HUES64 (cell line): ENCODE measurements around the gene RTEL1.
A peak's percentile ranks its signal among the peaks of the same experiment; 100 is the strongest.

Experiments
- H3K27ac ChIP-seq: 2 replicates; pipeline ENCODE4 v1.7.0; 2013; ENCODE audit warnings: low read depth, low read length, inconsistent platforms
- H3K27me3 ChIP-seq: 2 replicates; pipeline ENCODE4 v1.6.1; 2013; ENCODE audit warnings: mild to moderate bottlenecking, low read length; ENCODE audit not compliant: insufficient read depth
- H3K36me3 ChIP-seq: 2 replicates; pipeline ENCODE4 v1.6.1; 2013; ENCODE audit warnings: mild to moderate bottlenecking, low read length; ENCODE audit not compliant: insufficient read depth
- H3K4me1 ChIP-seq: 2 replicates; pipeline ENCODE4 v1.6.1; 2013; ENCODE audit warnings: mild to moderate bottlenecking, low read length, moderate library complexity; ENCODE audit not compliant: insufficient read depth
- H3K4me3 ChIP-seq: 2 replicates; pipeline ENCODE4 v1.5.1; 2013; ENCODE audit warnings: mild to moderate bottlenecking, low read length, moderate library complexity
- H3K9ac ChIP-seq: 2 replicates; pipeline ENCODE4 v1.6.1; 2013; ENCODE audit warnings: mild to moderate bottlenecking, low read depth, low read length
- H3K9me3 ChIP-seq: 2 replicates; pipeline ENCODE4 v1.6.1; 2013; ENCODE audit warnings: low read depth, low read length; ENCODE audit not compliant: insufficient read depth
- WGBS: fragments of 150-250, 120-280 bp; methylation state at CpG from one replicate; pipeline ENCODE4 v1.1.7; 2013; ENCODE audit warnings: missing lambda C conversion rate; 5-methylcytosine and 5-hydroxymethylcytosine counted together

RTEL1 gene

GRCh38 chr20:63705232-63706026 lies 47.3 kb downstream of the RTEL1 start:
- peaks cover 32% of the 10 kb centered on the region for H3K36me3 ChIP-seq
- H3K4me3 ChIP-seq: no peak overlapping the region
- no peaks in the 10 kb centered on the region for H3K27me3 ChIP-seq
- no peak overlapping the region for H3K27ac ChIP-seq
- H3K9ac ChIP-seq: no peak overlapping the region
- 94% methylated on average over 8 of the region's 8 CpGs for WGBS
- H3K4me1 ChIP-seq: no peaks in the 10 kb centered on the region
- no peaks in the 10 kb centered on the region for H3K9me3 ChIP-seq

DNA sequence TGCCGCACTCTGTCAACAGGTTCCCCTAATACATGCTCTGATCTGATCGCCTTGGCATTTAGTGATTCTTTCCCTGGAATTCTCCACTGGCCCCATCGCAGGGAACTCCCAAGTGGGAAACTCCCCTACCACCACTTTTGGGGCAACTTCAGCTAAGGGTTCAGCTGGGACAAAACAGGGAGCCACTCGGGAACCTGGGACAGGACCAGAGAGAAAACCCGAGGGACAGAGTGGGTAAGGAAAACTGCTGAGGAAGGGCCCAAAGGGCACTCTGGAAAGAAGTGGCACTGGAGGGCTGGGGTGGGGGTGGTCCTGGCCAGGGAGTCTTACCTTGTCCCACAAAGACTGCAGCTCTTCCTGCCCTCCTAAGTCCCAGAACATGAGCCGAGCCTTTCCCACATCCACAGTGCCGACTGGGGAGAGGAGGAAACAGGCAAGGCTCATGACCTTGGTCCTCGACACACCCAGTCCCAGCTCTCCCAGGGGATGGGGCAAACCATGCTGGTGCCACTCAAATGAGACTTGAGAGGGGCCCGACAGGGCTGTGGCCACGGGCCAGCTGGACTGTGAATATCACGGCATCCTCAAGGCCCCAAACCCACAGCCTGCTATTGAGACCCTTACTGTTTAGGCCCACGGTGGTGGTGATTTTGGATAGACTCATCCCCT lies 48.0 kb downstream of the RTEL1 start:
- H3K36me3 ChIP-seq: peaks cover 39% of the 10 kb centered on the region
- no peaks in the 10 kb centered on the region for H3K4me1 ChIP-seq
- no peak overlapping the region for H3K27ac ChIP-seq
- no peak overlapping the region for H3K9ac ChIP-seq
- no peaks in the 10 kb centered on the region for H3K9me3 ChIP-seq
- no peaks in the 10 kb centered on the region for H3K27me3 ChIP-seq
- 96% methylated on average over 12 of the region's 12 CpGs for WGBS
- H3K4me3 ChIP-seq: peak overlapping the region; percentile 89

DNA sequence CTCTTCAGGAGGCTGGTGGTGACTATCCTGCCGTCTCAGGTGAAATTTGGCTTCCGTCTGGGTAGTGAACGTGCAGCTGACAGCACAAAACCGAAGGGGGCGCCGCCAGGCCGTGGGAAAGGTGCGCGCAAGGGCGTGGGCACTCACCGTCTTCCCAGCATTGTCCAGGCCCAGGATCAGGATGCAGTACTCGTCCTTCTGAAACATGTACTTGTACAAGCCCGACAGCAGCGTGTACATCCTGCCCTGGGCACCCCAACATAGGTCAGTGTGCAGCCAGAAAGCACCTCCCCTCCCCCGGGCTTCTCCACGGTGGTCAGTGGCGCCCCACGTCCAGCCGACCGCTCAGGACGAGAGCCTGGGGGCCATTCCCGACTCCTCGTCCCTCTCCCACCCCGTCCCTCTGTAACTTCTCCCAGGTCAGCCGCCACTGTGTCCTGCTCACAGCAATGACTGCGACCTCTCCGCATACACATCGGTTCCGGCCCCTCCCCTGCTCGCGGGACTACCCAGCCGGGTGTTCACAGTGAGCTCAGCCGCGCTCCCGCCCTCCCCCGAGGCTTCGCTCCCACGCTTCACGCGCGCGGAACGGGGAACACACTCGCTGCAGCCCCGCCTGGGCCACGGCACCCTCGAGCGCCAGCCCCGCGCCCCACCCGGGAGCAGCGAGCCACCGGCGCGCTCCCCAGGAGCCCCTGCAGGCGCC lies 48.9 kb downstream of the RTEL1 start:
- Histone ChIP-seq H3K4me1 (no peaks in the 10 kb centered on the region), H3K36me3 (peaks cover 48% of the 10 kb centered on the region), H3K27me3 (no peaks in the 10 kb centered on the region), H3K4me3 (peak overlapping the region; percentile 89), H3K9ac (peak overlapping the region; percentile 82), H3K9me3 (no peaks in the 10 kb centered on the region), H3K27ac (peak overlapping the region; percentile 49; the same call in 1 of the 2 replicates)
- WGBS: 8% methylated on average over 56 of the region's 56 CpGs

- peaks cover 53% of the 10 kb centered on the region for H3K36me3 ChIP-seq
- H3K27me3 ChIP-seq: no peaks in the 10 kb centered on the region
- under 1% methylated on average over 98 of the region's 98 CpGs for WGBS
- peak within 1 kb of the TSS; percentile 82 for H3K9ac ChIP-seq
- peak within 1 kb of the TSS; percentile 49; the same call in 1 of the 2 replicates for H3K27ac ChIP-seq
- no peaks in the 10 kb centered on the region for H3K4me1 ChIP-seq
- peak within 1 kb of the TSS; percentile 89 for H3K4me3 ChIP-seq
- H3K9me3 ChIP-seq: no peaks in the 10 kb centered on the region
These were observed 49.6 kb downstream of the RTEL1 start, which contains the start of the genes ARFRP1 and ZGPAT for GRCh38 chr20:63707558-63708300. ARFRP1 (minus strand) TSS chr20:63707976; CDS start chr20:63707091, 885 bp downstream. ZGPAT (plus strand) TSS chr20:63708039; CDS start chr20:63708581, 542 bp downstream.

- Histone ChIP-seq H3K27ac (peak overlapping the region; percentile 18; the same call in 1 of the 2 replicates), H3K27me3 (no peaks in the 10 kb centered on the region), H3K9ac (peak overlapping the region; percentile 82), H3K9me3 (no peaks in the 10 kb centered on the region), H3K36me3 (peaks cover 53% of the 10 kb centered on the region), H3K4me3 (peak overlapping the region; percentile 89), H3K4me1 (no peaks in the 10 kb centered on the region)
- 26% methylated on average over 67 of the region's 67 CpGs for WGBS
These were observed 50.4 kb downstream of the RTEL1 start for GRCh38 chr20:63708301-63709148.

DNA sequence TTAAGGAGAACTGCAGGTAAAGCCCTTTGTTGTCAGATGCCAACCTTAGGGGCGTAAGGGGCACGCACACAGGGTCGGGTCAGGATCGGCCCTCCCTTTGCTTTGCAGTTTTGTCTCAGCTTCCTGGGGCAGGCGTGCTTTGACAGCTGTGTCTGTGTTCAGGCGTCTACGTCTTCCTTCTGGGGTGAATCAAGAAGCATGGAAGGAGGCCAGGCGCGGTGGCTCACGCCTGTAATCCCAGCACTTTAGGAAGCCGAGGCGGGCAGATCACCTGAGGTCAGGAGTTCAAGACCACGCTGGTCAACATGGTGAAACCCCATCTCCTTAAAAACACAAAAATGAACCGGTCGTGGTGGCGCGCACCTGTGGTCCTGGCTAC lies 51.0 kb downstream of the RTEL1 start:
- H3K36me3 ChIP-seq: peaks cover 54% of the 10 kb centered on the region

GRCh38 chr20:63711085-63711645 lies 53.1 kb downstream of the RTEL1 start:
- H3K27ac ChIP-seq: no peak overlapping the region
- H3K27me3 ChIP-seq: no peaks in the 10 kb centered on the region
- no peak overlapping the region for H3K4me3 ChIP-seq
- 89% methylated on average over 12 of the region's 12 CpGs for WGBS
- no peaks in the 10 kb centered on the region for H3K9me3 ChIP-seq
- no peak overlapping the region for H3K9ac ChIP-seq
- no peaks in the 10 kb centered on the region for H3K4me1 ChIP-seq
- H3K36me3 ChIP-seq: peaks cover 49% of the 10 kb centered on the region

More for the DNA sequence above, 51.0 kb downstream of the RTEL1 start:
- H3K9ac ChIP-seq: no peak overlapping the region
- no peaks in the 10 kb centered on the region for H3K9me3 ChIP-seq
- no peak overlapping the region for H3K27ac ChIP-seq
- WGBS: 96% methylated on average over 17 of the region's 17 CpGs
- no peaks in the 10 kb centered on the region for H3K4me1 ChIP-seq
- no peaks in the 10 kb centered on the region for H3K27me3 ChIP-seq
- H3K4me3 ChIP-seq: peak overlapping the region; percentile 89

- H3K4me3 ChIP-seq: no peak overlapping the region
These were observed 54.1 kb downstream of the RTEL1 start for GRCh38 chr20:63712191-63712590.

DNA sequence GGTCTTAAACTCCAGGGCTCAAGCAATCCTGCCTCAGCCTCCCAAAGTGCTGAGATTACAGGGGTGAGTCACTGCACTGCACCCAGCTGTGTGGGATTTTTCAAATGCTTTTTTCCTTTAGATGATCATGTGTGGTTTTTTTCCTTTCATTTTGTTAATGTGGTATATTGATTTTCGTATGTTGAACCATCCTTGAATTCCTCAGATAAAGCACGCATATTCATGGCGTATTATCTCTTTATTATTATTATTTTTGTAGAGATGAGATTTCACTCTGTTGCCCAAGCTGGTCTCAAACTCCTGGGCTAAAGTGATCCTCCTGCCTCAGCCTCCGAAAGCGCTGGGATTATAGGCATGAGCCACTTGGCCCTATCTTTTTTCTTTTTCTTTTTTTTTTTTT lies 56.7 kb downstream of the RTEL1 start:
- no peak overlapping the region for H3K27ac ChIP-seq
- no peak overlapping the region for H3K9ac ChIP-seq
- H3K4me1 ChIP-seq: no peaks in the 10 kb centered on the region
- H3K36me3 ChIP-seq: peaks cover 62% of the 10 kb centered on the region
- no peaks in the 10 kb centered on the region for H3K27me3 ChIP-seq
- no peak overlapping the region for H3K4me3 ChIP-seq
- H3K9me3 ChIP-seq: peaks cover 3% of the 10 kb centered on the region; the same call in 1 of the 2 replicates
- 98% methylated on average over 2 of the region's 5 CpGs for WGBS

More at GRCh38 chr20:63712191-63712590, 54.1 kb downstream of the RTEL1 start:
- H3K9ac ChIP-seq: no peak overlapping the region
- no peaks in the 10 kb centered on the region for H3K27me3 ChIP-seq
- no peak overlapping the region for H3K27ac ChIP-seq
- H3K9me3 ChIP-seq: no peaks in the 10 kb centered on the region
- peaks cover 46% of the 10 kb centered on the region for H3K36me3 ChIP-seq
- 100% methylated on average over 1 of the region's 1 CpG for WGBS
- no peaks in the 10 kb centered on the region for H3K4me1 ChIP-seq
